GM18951 (cell line): ENCODE data around the gene TTC36.
"Not testable (repeated sequence)": the region's sequence is repeated elsewhere in the genome, so short reads cannot be mapped to it uniquely, and the experiment has no call there.

Experiments used
- POLR2A ChIP-seq: IDR thresholded peaks from 4 replicates; pipeline ENCODE4 v1.6.1; 2011; ENCODE audit warnings: mild to moderate bottlenecking; ENCODE audit not compliant: insufficient read length, insufficient read depth; ENCODE audit errors: extremely low read depth
- in situ Hi-C: fragments of 300-500 bp; cut with MboI; formaldehyde crosslinking; loops from one replicate; pipeline ENCODE4 v1.12.0; 2022; ENCODE audit warnings: low sequenced_read_pairs, mixed read lengths, inconsistent platforms; ENCODE audit not compliant: unreplicated experiment

Gene TTC36

GRCh38 chr11:118536726-118537125 is 9.5 kb downstream of the TTC36 start:
- in situ Hi-C loops = no loop called here

GRCh38 chr11:118537409-118537980 is 10.2 kb downstream of the TTC36 start:
- in situ Hi-C loops = no loop called here
- no peak for TF ChIP-seq POLR2A

More at GRCh38 chr11:118536726-118537125, 9.5 kb downstream of the TTC36 start:
- TF ChIP-seq POLR2A = no peak

- in situ Hi-C loops = no loop called here
- no peak for TF ChIP-seq POLR2A
These were observed 16.9 kb downstream of the TTC36 start for GRCh38 chr11:118544010-118544646.

- no peak for TF ChIP-seq POLR2A
- in situ Hi-C loops = no loop called here
These were observed 17.4 kb downstream of the TTC36 start for GRCh38 chr11:118544647-118545010.

- in situ Hi-C loops = no loop called here
These were observed 18.3 kb downstream of the TTC36 start for GRCh38 chr11:118545533-118545932.

GRCh38 chr11:118547132-118547531 is 19.9 kb downstream of the TTC36 start:
- TF ChIP-seq POLR2A = no peak
- in situ Hi-C loops = no loop called here

More at GRCh38 chr11:118545533-118545932, 18.3 kb downstream of the TTC36 start:
- no peak for TF ChIP-seq POLR2A

GRCh38 chr11:118552341-118552740 is 25.1 kb downstream of the TTC36 start:
- in situ Hi-C loops = no loop called here
- TF ChIP-seq POLR2A = no peak

- in situ Hi-C loops = no loop called here
- no peak for TF ChIP-seq POLR2A
These were observed 33.5 kb downstream of the TTC36 start for GRCh38 chr11:118560806-118561205.

GRCh38 chr11:118565051-118565450 is 37.8 kb downstream of the TTC36 start:
- in situ Hi-C loops = no loop called here
- no peak for TF ChIP-seq POLR2A

GRCh38 chr11:118569670-118570069 is 42.4 kb downstream of the TTC36 start:
- TF ChIP-seq POLR2A = no peak

GRCh38 chr11:118570787-118571186 is 43.5 kb downstream of the TTC36 start:
- TF ChIP-seq POLR2A = no peak
- in situ Hi-C loops = no loop called here

More at GRCh38 chr11:118569670-118570069, 42.4 kb downstream of the TTC36 start:
- in situ Hi-C loops = no loop called here

GRCh38 chr11:118571701-118572060 is 44.4 kb downstream of the TTC36 start:
- in situ Hi-C loops = not testable (repeated sequence)

GRCh38 chr11:118572061-118572980 is 45.0 kb downstream of the TTC36 start, which contains the start of gene ARCN1:
TSS of gene ARCN1 (plus strand) at chr11:118572409. CDS start at chr11:118572548, 139 bp downstream.
- TF ChIP-seq POLR2A = peak; percentile 93
- in situ Hi-C loops = no loop called here
